Measurements from ENCODE around the gene HNRNPUL1.
"Not testable (repeated sequence)": the region's sequence is repeated elsewhere in the genome, so short reads cannot be mapped to it uniquely, and the experiment has no call there.

Gene HNRNPUL1

DNA sequence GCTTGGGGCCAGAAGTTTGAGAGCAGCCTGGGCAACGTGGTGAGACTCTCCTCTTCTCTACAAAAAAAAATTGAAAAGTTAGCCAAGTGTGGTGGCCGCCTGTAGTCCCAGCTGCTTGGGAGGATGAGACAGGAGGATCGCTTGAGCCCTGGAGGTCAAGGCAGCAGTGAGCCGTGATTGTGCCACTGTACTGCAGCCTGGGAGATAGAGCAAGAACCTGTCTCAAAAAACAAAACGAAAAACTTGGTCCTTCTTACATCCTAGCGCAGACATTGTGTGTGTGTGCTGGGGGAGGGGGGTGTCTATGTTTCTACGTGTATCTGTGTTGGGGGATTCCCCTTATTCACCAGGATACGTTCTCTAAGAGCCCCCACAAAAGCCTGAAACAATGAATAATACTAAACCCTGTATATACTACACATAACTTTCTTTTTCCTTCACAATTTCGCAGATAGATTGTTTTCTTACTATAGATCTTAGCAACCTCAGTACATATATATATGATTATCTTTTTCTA is 37.2 kb upstream of the HNRNPUL1 start:
- Histone ChIP-seq H3F3A (ENCODE audit: low read depth) (no peaks in the 10 kb centered on the region), H3K9me2 (replicated peaks; ENCODE audit: low read depth, low read length) (no peaks in the 10 kb centered on the region), H3K4me3 (ENCODE audit: low read length, poor library complexity, severe bottlenecking) (no peak overlapping the region), H3K9me3 (ENCODE audit: insufficient read depth, low read depth, low read length) (no peaks in the 10 kb centered on the region), H3K27me3 (ENCODE audit: insufficient read depth, low read length, poor library complexity, severe bottlenecking) (peaks cover 7% of the 10 kb centered on the region), H3K36me3 (ENCODE audit: insufficient read depth, low read length) (no peaks in the 10 kb centered on the region), H2AFZ (ENCODE audit: low read length) (0 out of 2 replicates have a peak overlapping the region, but pooled peaks have one; percentile 2), H3K79me2 (ENCODE audit: insufficient read depth, low read length) (no peaks in the 10 kb centered on the region), H4K20me1 (ENCODE audit: insufficient read depth, low read length, poor library complexity, severe bottlenecking) (no peaks in the 10 kb centered on the region), H3K9ac (ENCODE audit: low read depth, low read length, poor library complexity, severe bottlenecking) (no peak overlapping the region), H3K4me2 (ENCODE audit: low read depth, low read length, poor library complexity, severe bottlenecking) (no peak overlapping the region), H3K4me1 (ENCODE audit: insufficient read depth, low read length, poor library complexity, severe bottlenecking) (no peaks in the 10 kb centered on the region)
- no peak for TF ChIP-seq CTCF (conservative IDR thresholded peaks at IDR 0.05; ENCODE audit: low read length)
- no peak for TF ChIP-seq EZH2phosphoT487 (IDR thresholded peaks at IDR 0.05; ENCODE audit: borderline replicate concordance)

GRCh38 chr19:41228486-41228885 is 35.7 kb upstream of the HNRNPUL1 start:
- Histone ChIP-seq H3K36me3 (ENCODE audit: insufficient read depth, low read length) (no peaks in the 10 kb centered on the region), H3K79me2 (ENCODE audit: insufficient read depth, low read length) (no peaks in the 10 kb centered on the region), H3K9ac (ENCODE audit: low read depth, low read length, poor library complexity, severe bottlenecking) (no peak overlapping the region), H3K4me1 (ENCODE audit: insufficient read depth, low read length, poor library complexity, severe bottlenecking) (no peaks in the 10 kb centered on the region), H3K9me3 (ENCODE audit: insufficient read depth, low read depth, low read length) (no peaks in the 10 kb centered on the region), H3F3A (ENCODE audit: low read depth) (no peaks in the 10 kb centered on the region), H3K9me2 (replicated peaks; ENCODE audit: low read depth, low read length) (no peaks in the 10 kb centered on the region), H4K20me1 (ENCODE audit: insufficient read depth, low read length, poor library complexity, severe bottlenecking) (no peaks in the 10 kb centered on the region), H3K4me2 (ENCODE audit: low read depth, low read length, poor library complexity, severe bottlenecking) (no peak overlapping the region), H3K4me3 (ENCODE audit: low read length, poor library complexity, severe bottlenecking) (no peak overlapping the region), H2AFZ (ENCODE audit: low read length) (no peak overlapping the region), H3K27me3 (ENCODE audit: insufficient read depth, low read length, poor library complexity, severe bottlenecking) (peaks cover 7% of the 10 kb centered on the region)
- no peak for TF ChIP-seq EZH2phosphoT487 (IDR thresholded peaks at IDR 0.05; ENCODE audit: borderline replicate concordance)
- no peak for TF ChIP-seq CTCF (conservative IDR thresholded peaks at IDR 0.05; ENCODE audit: low read length)

DNA sequence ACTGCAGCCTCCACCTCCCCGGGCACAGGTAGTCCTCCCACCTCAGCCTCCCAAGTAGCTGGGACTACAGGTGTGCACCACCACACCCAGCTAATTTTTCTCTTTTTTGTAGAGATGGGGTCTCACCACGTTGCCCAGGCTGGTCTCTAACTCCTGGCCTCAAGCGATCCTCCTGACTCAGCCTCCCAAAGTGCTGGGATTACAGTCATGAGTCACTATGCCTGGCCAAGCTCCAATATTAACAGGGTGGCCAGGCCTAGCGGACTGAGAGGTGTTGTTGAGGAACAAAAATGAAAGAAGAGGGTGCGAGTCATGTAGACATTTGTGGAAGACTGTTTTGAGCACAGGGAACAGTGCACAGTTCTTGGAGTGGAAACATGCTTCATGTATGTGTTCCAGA is 34.8 kb upstream of the HNRNPUL1 start:
- H3K9me2 ChIP-seq (replicated peaks; ENCODE audit: low read depth, low read length); H2AFZ ChIP-seq (ENCODE audit: low read length); H3K36me3 ChIP-seq (ENCODE audit: insufficient read depth, low read length); H4K20me1 ChIP-seq (ENCODE audit: insufficient read depth, low read length, poor library complexity, severe bottlenecking); H3K79me2 ChIP-seq (ENCODE audit: insufficient read depth, low read length); H3F3A ChIP-seq (ENCODE audit: low read depth); H3K27me3 ChIP-seq (ENCODE audit: insufficient read depth, low read length, poor library complexity, severe bottlenecking); H3K9me3 ChIP-seq (ENCODE audit: insufficient read depth, low read depth, low read length); H3K4me1 ChIP-seq (ENCODE audit: insufficient read depth, low read length, poor library complexity, severe bottlenecking); H3K9ac ChIP-seq (ENCODE audit: low read depth, low read length, poor library complexity, severe bottlenecking); H3K4me3 ChIP-seq (ENCODE audit: low read length, poor library complexity, severe bottlenecking); H3K4me2 ChIP-seq (ENCODE audit: low read depth, low read length, poor library complexity, severe bottlenecking): not testable (repeated sequence)

DNA sequence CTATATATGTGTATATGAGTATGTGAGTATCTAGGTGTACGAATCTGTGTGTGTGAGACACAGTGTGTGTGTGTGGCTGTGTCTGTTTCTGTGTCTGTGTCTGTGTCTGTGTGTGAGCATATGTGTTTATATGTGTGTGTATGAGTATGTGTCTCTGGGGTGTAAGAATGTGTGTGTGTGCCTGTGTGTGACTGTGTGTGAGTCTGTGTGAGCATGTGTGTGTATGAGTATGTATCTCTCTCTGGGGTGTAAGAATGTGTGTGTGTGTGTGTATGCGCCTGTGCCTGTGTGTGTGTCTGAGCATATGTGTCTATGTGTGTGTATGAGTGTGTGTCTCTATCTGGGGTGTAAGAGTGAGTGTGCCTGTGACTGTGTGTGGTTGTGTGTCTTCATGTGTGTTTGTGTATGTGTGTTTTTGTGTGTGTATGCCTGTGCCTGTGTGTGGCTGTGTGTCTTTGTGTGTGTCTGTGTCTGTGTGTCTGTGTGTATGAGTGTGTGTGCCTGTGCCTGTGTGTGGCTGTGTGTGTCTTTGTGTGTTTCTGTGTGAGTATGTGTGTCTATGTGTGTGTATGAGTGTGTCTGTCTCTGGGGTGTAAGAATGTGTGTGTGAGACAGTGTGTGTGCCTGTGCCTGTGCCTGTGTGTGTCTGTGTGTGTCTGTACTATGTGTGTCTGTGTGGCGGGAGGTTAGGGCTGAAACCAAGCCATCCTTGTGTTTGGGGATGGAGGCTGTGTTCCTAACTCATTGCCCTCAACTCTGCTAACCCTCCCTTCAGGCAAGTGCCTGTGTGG is 33.9 kb upstream of the HNRNPUL1 start:
- TF ChIP-seq EZH2phosphoT487 (IDR thresholded peaks at IDR 0.05; ENCODE audit: borderline replicate concordance) (no peak), CTCF (conservative IDR thresholded peaks at IDR 0.05; ENCODE audit: low read length) (no peak)
- Histone ChIP-seq H3K36me3 (ENCODE audit: insufficient read depth, low read length) (no peaks in the 10 kb centered on the region), H2AFZ (ENCODE audit: low read length) (no peak overlapping the region), H3K27me3 (ENCODE audit: insufficient read depth, low read length, poor library complexity, severe bottlenecking) (peaks cover 7% of the 10 kb centered on the region), H3K4me1 (ENCODE audit: insufficient read depth, low read length, poor library complexity, severe bottlenecking) (no peaks in the 10 kb centered on the region), H4K20me1 (ENCODE audit: insufficient read depth, low read length, poor library complexity, severe bottlenecking) (no peaks in the 10 kb centered on the region), H3K79me2 (ENCODE audit: insufficient read depth, low read length) (no peaks in the 10 kb centered on the region), H3K9ac (ENCODE audit: low read depth, low read length, poor library complexity, severe bottlenecking) (no peak overlapping the region), H3K4me2 (ENCODE audit: low read depth, low read length, poor library complexity, severe bottlenecking) (no peak overlapping the region), H3K9me3 (ENCODE audit: insufficient read depth, low read depth, low read length) (no peaks in the 10 kb centered on the region), H3K9me2 (replicated peaks; ENCODE audit: low read depth, low read length) (no peaks in the 10 kb centered on the region), H3F3A (ENCODE audit: low read depth) (no peaks in the 10 kb centered on the region), H3K4me3 (ENCODE audit: low read length, poor library complexity, severe bottlenecking) (no peak overlapping the region)

All from Loucy (cell line).